Cortex of kidney (tissue), 1 donor: ENCODE measurements around the gene CDY1.
"Not testable (repeated sequence)": the region's sequence is repeated elsewhere in the genome, so short reads cannot be mapped to it uniquely, and the experiment has no call there.

Experiments
- DNase-seq: peaks from one replicate; lab custom pipeline; 2025; lab: John Stamatoyannopoulos, UW

The CDY1 gene, protein sequence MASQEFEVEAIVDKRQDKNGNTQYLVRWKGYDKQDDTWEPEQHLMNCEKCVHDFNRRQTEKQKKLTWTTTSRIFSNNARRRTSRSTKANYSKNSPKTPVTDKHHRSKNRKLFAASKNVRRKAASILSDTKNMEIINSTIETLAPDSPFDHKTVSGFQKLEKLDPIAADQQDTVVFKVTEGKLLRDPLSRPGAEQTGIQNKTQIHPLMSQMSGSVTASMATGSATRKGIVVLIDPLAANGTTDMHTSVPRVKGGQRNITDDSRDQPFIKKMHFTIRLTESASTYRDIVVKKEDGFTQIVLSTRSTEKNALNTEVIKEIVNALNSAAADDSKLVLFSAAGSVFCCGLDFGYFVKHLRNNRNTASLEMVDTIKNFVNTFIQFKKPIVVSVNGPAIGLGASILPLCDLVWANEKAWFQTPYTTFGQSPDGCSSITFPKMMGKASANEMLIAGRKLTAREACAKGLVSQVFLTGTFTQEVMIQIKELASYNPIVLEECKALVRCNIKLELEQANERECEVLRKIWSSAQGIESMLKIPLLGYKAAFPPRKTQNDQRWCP

DNA sequence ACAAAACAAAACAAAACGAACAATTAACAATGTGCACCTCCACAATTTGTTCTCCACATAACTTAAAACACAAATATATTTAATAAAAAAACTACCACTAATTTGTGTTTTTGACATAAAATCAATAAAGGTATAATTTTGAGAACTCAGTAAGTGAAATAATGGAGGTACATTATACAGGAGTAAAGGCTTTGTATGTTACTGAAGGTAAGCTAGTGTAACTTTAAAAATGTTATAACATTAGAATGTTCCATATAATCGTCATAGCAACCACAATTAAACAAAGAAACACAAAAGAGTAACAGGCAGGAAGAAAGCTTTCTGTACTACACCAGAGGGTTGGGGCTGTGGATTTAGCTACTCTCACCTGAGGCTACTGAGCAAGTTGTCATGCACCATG, at the start of gene CDY1:
Gene CDY1, plus strand, starts transcription at position 301 of the 400 bp plus-strand sequence. CDS start 326 bp downstream, outside the sequence.
- not testable (repeated sequence) for DNase-seq

DNA sequence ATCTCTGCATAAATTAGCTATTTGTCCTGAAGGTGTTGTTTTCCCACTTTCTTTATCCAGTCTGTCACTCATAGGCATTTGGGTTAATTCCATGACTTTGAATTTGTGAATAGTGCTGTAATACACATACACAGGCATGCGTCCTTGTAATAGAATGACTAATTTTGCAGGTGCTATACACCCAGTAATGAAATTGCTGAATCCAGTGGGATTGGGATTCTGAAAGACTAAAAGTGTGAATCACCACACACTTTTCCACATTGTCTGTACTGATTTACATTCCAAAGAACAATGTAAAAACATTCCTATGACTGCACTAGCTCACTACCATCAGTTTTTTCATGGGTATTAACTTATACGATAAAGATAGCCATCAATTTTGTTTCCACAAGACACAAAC, 28.6 kb upstream of the CDY1 start:
- DNase-seq, result not testable (repeated sequence)

DNA sequence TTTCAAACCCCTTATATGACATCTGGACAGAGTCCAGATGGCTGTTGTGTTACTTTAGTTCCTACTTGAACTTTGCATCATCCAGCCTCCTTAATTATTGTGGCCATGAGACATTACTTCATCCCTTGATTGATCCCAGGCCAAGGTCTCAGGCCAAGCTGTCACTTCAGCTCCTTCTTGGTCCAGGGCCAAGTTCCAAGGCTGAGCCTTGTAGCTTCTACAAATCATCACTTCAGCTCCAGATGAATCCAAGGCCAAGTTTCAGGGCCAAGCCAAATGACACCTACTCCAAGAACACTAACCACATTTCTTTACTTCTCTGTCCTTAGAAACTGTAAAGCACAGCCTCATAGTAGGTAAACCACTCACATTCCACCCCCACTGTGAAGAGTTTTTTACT, 1.7 kb upstream of the CDY1 start:
- not testable (repeated sequence) for DNase-seq

DNA sequence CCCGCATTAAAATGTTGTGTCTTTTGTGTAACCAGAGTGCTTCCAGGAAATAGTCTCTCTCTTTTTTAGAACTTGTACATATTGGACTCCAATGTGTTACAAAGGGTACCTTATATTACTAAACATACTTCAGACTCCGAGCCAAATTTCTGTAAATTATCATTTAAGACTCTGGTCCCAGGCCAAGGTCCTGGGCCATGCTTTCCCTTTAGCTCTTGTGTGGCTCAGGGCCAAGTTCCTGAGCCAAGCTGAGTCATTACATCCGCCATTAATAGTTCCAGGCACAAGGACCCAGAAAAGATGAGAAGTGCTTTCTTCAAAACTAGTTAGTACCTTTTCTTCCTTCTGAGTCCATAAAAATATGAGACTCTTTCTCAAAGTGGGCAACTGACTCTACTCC, 4.6 kb downstream of the CDY1 start:
- DNase-seq, result not testable (repeated sequence)

DNA sequence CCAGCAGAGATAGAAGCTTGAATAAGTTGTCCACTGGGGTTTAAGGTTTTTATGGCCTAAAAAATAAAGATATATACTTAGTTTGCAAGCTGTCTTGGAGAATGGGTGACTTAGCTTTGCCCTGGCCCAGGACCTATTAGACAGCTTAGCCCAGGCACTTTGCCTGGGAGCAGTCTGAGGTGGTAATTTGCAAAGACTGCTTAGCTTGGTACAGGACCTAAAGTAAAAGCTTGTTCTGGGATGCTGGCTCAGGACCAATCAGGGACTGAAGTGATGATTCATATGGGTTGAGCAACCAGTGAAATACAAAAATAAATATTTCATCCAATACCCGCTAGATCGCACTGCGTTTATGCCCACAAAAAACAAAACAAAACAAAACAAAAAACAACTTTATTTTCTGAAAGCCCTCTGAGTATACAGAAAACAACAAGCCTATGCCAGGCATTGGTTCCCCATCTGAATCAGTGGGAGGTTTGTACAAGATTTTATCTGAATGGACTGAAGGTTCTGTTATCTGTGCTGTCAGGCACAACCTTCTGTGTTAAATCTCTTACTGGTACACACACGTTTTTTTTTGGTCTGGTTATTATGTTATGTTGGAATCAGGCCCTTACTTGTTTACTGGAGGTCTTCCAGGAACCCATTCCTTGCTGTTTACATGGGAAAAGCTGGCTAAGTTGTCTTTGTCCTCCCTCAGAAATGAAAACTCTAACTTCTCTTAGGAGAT, 8.6 kb downstream of the CDY1 start:
- DNase-seq, result not testable (repeated sequence)

DNA sequence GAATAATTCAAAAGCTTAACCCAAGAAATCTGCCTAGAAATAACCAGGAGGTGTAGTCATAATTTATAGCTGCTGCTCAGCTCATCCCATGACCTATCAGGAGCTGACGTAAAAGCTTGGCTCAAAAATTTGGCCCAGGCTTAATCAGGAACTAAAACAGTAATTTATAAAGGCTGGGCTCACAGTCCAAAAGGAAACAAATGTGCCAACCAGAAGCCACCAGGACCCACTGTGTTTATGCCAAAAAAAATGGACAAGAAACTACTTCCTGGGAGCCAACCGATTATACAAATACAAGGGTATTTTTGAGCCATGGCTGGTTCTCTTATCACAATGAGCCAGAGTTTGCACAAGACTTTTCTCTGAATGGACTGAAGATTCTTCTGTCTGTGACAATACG, 17.9 kb downstream of the CDY1 start:
- not testable (repeated sequence) for DNase-seq

DNA sequence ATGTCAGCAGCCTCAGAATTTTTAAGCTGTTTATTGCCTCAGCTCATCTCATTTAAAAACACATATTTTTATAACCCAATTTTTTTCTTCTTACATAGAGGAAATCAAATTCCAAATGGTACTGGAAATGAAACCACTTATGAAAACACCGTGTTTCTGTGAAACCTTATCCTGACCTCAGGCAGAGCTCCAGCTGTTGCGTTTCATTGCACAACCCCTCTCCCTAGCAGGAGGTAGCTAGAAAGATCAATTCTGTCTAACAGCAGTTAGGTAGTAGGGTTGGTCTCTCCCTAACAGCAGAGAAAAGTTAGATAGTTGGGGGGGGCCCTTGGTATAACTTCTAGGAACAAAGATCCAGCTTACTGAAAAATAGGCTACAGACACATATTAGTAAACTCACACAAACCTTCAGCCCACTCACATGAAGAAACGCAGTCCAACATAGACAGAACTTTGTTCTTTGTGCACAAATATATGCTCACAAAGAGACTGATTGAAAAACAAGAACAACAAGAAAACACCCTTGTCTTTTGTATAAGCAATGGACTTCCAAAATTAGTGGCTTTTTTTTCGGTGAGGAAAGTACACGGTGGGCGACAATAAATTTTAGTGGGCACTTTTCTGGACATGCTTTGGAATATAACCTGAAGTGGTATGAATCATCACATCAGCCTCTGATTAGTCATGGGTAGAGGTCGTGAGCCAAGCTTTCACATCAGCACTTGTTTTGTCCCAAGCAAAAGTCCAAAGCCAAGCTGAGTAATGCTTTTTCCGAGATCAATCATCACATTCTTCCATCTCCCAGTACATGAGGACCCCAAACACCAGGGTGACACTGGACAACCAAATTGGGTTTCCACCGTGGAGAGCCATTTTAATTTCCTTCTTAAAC, 21.4 kb downstream of the CDY1 start:
- not testable (repeated sequence) for DNase-seq
